ENCODE measurements around the gene ZNF609. TPM values are rescaled to one million over a fixed set of nuclear protein-coding genes. Genes with fewer than 3 reads are reported as not detected.

Gene ZNF609
- total RNA-seq, 1 donor from 2014 or later, result 41.2 TPM

- H3K4me3 Mint-ChIP-seq (ENCODE audit: unreplicated experiment), result no peak overlapping the region
- TF ChIP-seq CTCF (IDR thresholded peaks at IDR 0.05; ENCODE audit: unreplicated experiment), result no peak
- H3K27ac Mint-ChIP-seq (ENCODE audit: unreplicated experiment), result peak overlapping the region; percentile 43
- H3K9me3 Mint-ChIP-seq (ENCODE audit: unreplicated experiment), result no peaks in the 10 kb centered on the region
- peaks cover 4% of the 10 kb centered on the region for H3K27me3 Mint-ChIP-seq (ENCODE audit: unreplicated experiment)
- peaks cover 20% of the 10 kb centered on the region for H3K36me3 Mint-ChIP-seq (ENCODE audit: low read depth, unreplicated experiment)
- H3K4me1 Mint-ChIP-seq (ENCODE audit: unreplicated experiment), result peaks cover 52% of the 10 kb centered on the region
- DNase-seq (ENCODE audit: low spot score), result no peak
Measured at GRCh38 chr15:64694816-64695215, 234.4 kb downstream of the ZNF609 start.

DNA sequence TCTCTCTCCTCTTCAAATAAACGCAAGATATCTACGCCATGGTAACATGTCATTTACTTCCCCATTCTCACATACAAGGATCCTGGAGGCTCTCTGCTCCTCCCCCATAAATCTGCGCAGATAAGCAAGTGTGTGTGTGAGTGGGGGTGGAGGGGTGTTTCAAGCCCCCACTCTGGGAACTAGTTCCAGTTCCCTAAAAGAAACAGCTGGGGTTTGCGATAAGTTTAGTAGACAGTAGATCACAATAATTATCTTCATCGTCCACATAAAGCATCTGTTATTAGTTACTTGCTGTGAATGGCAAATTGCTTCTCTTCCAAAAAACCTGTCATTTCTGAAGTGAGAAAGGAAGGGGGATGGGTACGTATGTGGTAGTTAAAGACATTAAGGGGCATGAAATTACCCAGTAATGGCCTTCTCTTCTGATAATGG, 235.2 kb downstream of the ZNF609 start:
- no peak for TF ChIP-seq CTCF (IDR thresholded peaks at IDR 0.05; ENCODE audit: unreplicated experiment)
- H3K36me3 Mint-ChIP-seq (ENCODE audit: low read depth, unreplicated experiment), result peaks cover 13% of the 10 kb centered on the region
- no peak overlapping the region for H3K4me3 Mint-ChIP-seq (ENCODE audit: unreplicated experiment)
- DNase-seq (ENCODE audit: low spot score), result no peak
- H3K27ac Mint-ChIP-seq (ENCODE audit: unreplicated experiment), result peak overlapping the region; percentile 27
- H3K4me1 Mint-ChIP-seq (ENCODE audit: unreplicated experiment), result peaks cover 58% of the 10 kb centered on the region
- H3K27me3 Mint-ChIP-seq (ENCODE audit: unreplicated experiment), result peaks cover 9% of the 10 kb centered on the region
- H3K9me3 Mint-ChIP-seq (ENCODE audit: unreplicated experiment), result no peaks in the 10 kb centered on the region

- no peak for TF ChIP-seq CTCF (IDR thresholded peaks at IDR 0.05; ENCODE audit: unreplicated experiment)
- DNase-seq (ENCODE audit: low spot score), result no peak
- Mint-ChIP-seq H3K27ac (ENCODE audit: unreplicated experiment) (no peak overlapping the region), H3K36me3 (ENCODE audit: low read depth, unreplicated experiment) (peaks cover 8% of the 10 kb centered on the region), H3K4me1 (ENCODE audit: unreplicated experiment) (peaks cover 61% of the 10 kb centered on the region), H3K9me3 (ENCODE audit: unreplicated experiment) (no peaks in the 10 kb centered on the region), H3K27me3 (ENCODE audit: unreplicated experiment) (peaks cover 11% of the 10 kb centered on the region), H3K4me3 (ENCODE audit: unreplicated experiment) (no peak overlapping the region)
Measured at GRCh38 chr15:64696481-64696880, 236.1 kb downstream of the ZNF609 start.

DNA sequence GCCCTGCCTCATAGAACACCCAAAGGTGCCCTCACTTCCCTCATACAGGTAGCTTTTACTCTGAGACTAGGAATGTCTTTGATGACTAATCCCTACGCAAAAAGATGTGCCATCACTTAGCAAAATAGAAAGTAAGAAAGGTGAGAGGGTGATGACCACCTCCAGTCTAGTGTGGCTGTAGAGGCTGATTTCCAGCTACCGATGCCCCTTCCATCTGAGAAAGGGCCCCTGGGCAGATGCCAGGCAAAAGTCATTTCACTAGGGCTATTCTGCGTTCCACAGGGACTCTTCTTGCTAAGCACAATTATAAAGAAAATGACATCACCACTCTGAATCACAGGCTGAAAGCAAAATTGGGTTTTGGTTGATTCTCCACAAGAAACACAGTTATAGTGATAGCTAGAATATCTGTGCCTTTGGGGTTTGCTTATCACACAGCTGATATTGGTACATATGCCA, 237.6 kb downstream of the ZNF609 start:
- Mint-ChIP-seq H3K4me1 (ENCODE audit: unreplicated experiment) (peaks cover 67% of the 10 kb centered on the region), H3K4me3 (ENCODE audit: unreplicated experiment) (no peak overlapping the region), H3K36me3 (ENCODE audit: low read depth, unreplicated experiment) (peaks cover 6% of the 10 kb centered on the region)

More for the DNA sequence above, 237.6 kb downstream of the ZNF609 start:
- no peak overlapping the region for H3K27ac Mint-ChIP-seq (ENCODE audit: unreplicated experiment)
- no peak for DNase-seq (ENCODE audit: low spot score)
- H3K9me3 Mint-ChIP-seq (ENCODE audit: unreplicated experiment), result no peaks in the 10 kb centered on the region
- TF ChIP-seq CTCF (IDR thresholded peaks at IDR 0.05; ENCODE audit: unreplicated experiment), result no peak
- peaks cover 13% of the 10 kb centered on the region for H3K27me3 Mint-ChIP-seq (ENCODE audit: unreplicated experiment)

Data from endothelial cell (in vitro differentiated cells).